Ascending aorta (tissue), 2 donors: ENCODE data around the gene NOTCH3. TPM values are rescaled to one million over a fixed set of nuclear protein-coding genes. Genes with fewer than 3 reads are reported as not detected.
A peak's percentile ranks its signal among the peaks of the same experiment; 100 is the strongest.

Experiments
- DNase-seq, 2 donors: peaks; one replicate each; pipeline ENCODE4 v3.0.0-alpha.2; 2019; ENCODE audit warnings: low spot score in 2 of 2
- H3K27ac ChIP-seq, 2 donors: fragments of 200-600 bp; sonication (generic); one replicate each; pipeline ENCODE4 v1.5.1; 2016 to 2017; ENCODE audit warnings: mild to moderate bottlenecking in 1 of 2
- H3K27me3 ChIP-seq: fragments of 200-600 bp; sonication (generic); one replicate; pipeline ENCODE4 v1.5.1; 2017
- H3K36me3 ChIP-seq, 2 donors: fragments of 200-600 bp; sonication (generic); one replicate each; pipeline ENCODE4 v1.5.1; 2016
- H3K4me1 ChIP-seq, 2 donors: fragments of 200-600 bp; sonication (generic); one replicate each; pipeline ENCODE4 v1.5.1; 2016 to 2017; ENCODE audit warnings: mild to moderate bottlenecking in 1 of 2
- H3K4me3 ChIP-seq, 2 donors: fragments of 200-600 bp; sonication (generic); one replicate each; pipeline ENCODE4 v1.5.1; 2016 to 2017; ENCODE audit warnings: mild to moderate bottlenecking in 1 of 2
- H3K9me3 ChIP-seq, 2 donors: fragments of 200-600 bp; sonication (generic); one replicate each; pipeline ENCODE4 v1.5.1; 2016
- intact Hi-C: fragments of 100-400 bp; cut with DNase I; formaldehyde crosslinking; loops from one replicate; pipeline ENCODE4 v1.15.1; 2023
- total RNA-seq: library from RNA; depleted of rRNA; stranded (reverse); fragments of >200 nt; gene quantifications from one replicate; pipeline ENCODE4 v1.1.0, GENCODE V29; 2016
- TF ChIP-seq, protein P1 (sequence below), 3 experiments: fragments of 200-600 bp in 2 of 3; fragments of 450-650 bp in 1 of 3; sonication (generic) in 2 of 3; IDR thresholded peaks; one replicate each; pipeline ENCODE4 v1.5.1; 2016 to 2019; ENCODE audit warnings: antibody characterized with exemption in 3 of 3, mild to moderate bottlenecking in 1 of 3, moderate library complexity in 1 of 3

The NOTCH3 gene
- total RNA-seq, 1 donor from 2014 or later: 524 TPM

- Histone ChIP-seq H3K27me3 (no peaks in the 10 kb centered on the region), H3K4me3 (no peak overlapping the region), H3K4me1 (peaks cover 3 to 12% of the 10 kb centered on the region in 2 donors), H3K9me3 (no peaks in the 10 kb centered on the region), H3K36me3 (peaks cover 39 to 41% of the 10 kb centered on the region in 2 donors), H3K27ac (peak overlapping the region; percentile 81 to 89)
- intact Hi-C loops: no loop called here
- TF ChIP-seq, protein P1, sequence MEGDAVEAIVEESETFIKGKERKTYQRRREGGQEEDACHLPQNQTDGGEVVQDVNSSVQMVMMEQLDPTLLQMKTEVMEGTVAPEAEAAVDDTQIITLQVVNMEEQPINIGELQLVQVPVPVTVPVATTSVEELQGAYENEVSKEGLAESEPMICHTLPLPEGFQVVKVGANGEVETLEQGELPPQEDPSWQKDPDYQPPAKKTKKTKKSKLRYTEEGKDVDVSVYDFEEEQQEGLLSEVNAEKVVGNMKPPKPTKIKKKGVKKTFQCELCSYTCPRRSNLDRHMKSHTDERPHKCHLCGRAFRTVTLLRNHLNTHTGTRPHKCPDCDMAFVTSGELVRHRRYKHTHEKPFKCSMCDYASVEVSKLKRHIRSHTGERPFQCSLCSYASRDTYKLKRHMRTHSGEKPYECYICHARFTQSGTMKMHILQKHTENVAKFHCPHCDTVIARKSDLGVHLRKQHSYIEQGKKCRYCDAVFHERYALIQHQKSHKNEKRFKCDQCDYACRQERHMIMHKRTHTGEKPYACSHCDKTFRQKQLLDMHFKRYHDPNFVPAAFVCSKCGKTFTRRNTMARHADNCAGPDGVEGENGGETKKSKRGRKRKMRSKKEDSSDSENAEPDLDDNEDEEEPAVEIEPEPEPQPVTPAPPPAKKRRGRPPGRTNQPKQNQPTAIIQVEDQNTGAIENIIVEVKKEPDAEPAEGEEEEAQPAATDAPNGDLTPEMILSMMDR (IDR thresholded peaks at IDR 0.05): no peak
- DNase-seq: no peak
These were observed 77.5 kb downstream of the NOTCH3 start for GRCh38 chr19:15123031-15123890.

DNA sequence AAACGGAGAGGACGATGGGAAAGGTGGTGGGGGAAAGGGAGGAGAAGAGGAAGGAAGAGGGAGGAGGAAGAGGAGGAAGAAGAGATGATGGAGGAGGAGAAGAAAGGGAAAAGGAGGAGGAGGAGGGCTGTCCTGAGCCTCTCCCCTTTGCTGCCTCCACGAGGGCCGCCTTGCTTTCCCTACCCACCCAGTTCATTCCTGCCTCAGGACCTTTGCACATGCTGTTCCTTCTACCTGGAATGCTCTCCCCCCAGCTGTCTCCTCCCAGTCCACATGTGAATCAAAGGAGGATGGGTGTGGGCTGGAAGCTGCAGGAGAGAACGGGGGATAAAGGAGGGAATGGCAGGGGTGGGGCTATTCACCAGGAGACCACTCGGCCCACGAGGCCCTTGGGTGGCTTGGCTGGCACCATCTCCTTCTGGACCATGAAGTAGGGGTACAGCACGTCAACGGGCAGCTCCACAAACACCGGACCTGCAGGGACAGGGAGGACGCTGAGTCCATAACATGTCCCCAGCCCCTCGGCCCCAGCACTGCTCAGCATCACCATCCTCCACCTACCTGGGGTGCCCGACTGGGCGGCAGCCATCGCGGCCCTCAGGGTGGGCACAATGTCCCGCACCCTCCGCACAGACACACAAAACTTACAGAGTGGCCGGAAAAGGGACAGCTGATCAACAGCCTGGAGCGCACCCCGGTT is 78.3 kb downstream of the NOTCH3 start:
- Histone ChIP-seq H3K4me1 (peaks cover 3 to 12% of the 10 kb centered on the region in 2 donors), H3K9me3 (no peaks in the 10 kb centered on the region), H3K27ac (no peak overlapping the region), H3K4me3 (no peak overlapping the region), H3K27me3 (no peaks in the 10 kb centered on the region), H3K36me3 (peaks cover 47 to 48% of the 10 kb centered on the region in 2 donors)
- intact Hi-C loops: no loop called here
- TF ChIP-seq, protein P1 (IDR thresholded peaks at IDR 0.05): no peak
- DNase-seq: no peak

GRCh38 chr19:15120135-15121026 is 80.4 kb downstream of the NOTCH3 start:
- DNase-seq: no peak
- intact Hi-C loops: no loop called here
- no peaks in the 10 kb centered on the region for H3K27me3 ChIP-seq
- no peaks in the 10 kb centered on the region for H3K9me3 ChIP-seq
- no peak overlapping the region for H3K27ac ChIP-seq
- H3K4me3 ChIP-seq: no peak overlapping the region
- H3K36me3 ChIP-seq: peaks cover 60 to 67% of the 10 kb centered on the region in 2 donors
- peaks cover 3 to 12% of the 10 kb centered on the region in 2 donors for H3K4me1 ChIP-seq
- TF ChIP-seq, protein P1 (IDR thresholded peaks at IDR 0.05): no peak

DNA sequence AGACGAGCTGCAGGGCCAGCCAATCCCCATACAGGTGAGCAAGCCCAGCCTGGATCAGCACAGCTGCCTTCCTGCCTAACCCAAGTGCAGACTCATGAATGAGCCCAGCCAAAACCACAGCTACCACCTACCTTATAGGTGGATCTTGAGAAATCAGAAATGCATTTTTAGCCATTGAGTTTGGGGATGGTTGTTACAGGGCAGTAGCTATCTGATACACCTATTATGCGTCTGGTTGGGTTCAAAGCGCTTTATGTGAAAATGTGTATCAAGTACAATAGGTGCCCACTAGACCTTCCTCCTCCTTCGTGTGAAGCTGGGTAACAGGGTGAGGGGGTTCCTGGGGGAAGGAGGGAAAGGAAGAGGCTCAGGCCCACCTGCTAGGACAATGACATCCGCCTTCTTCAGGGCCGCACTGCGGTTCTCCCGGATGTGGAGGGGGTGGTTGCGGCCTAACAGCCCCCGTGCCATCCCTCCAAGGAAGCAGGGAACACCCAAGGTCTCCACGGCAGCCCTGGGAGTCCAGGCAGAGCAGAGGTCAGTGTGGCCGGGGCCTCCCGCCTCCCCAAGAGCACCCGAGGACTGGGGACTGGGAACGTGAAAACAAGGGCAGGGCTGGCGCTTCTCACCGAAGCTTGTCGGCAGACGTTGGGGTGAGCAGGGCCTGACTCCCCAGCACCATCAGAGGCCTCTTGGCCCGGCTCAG is 81.9 kb downstream of the NOTCH3 start:
- intact Hi-C loops: no loop called here
- DNase-seq: no peak
- peaks cover 0 to 3% of the 10 kb centered on the region in 2 donors for H3K4me1 ChIP-seq
- H3K36me3 ChIP-seq: peaks cover 66 to 76% of the 10 kb centered on the region in 2 donors
- H3K27ac ChIP-seq: no peak overlapping the region
- H3K27me3 ChIP-seq: no peaks in the 10 kb centered on the region
- TF ChIP-seq, protein P1 (IDR thresholded peaks at IDR 0.05): no peak
- H3K9me3 ChIP-seq: no peaks in the 10 kb centered on the region
- H3K4me3 ChIP-seq: no peak overlapping the region

DNA sequence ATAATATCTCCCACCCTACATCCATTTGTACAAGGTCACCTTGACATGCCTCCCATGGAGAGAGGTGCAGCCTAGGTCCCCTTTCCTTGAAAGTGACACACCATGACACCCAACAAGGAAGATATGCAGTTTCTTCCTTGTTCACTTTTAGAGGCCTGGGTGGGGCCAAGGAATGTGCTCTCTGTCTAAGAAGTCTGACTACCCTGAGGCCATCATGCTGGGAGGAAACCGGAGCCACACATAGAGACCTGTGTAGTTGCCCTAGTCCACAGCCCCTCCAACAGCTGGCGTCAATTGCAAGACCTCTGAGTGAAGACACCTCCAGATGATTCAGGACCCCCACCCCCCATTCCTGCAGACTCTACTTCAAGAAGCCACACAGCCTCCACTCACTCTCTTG is 82.5 kb downstream of the NOTCH3 start:
- intact Hi-C loops: no loop called here
- no peaks in the 10 kb centered on the region for H3K4me1 ChIP-seq
- no peaks in the 10 kb centered on the region for H3K27me3 ChIP-seq
- no peak overlapping the region for H3K4me3 ChIP-seq
- no peaks in the 10 kb centered on the region for H3K9me3 ChIP-seq
- TF ChIP-seq, protein P1 (IDR thresholded peaks at IDR 0.05): no peak
- DNase-seq: no peak
- peaks cover 70 to 83% of the 10 kb centered on the region in 2 donors for H3K36me3 ChIP-seq
- H3K27ac ChIP-seq: no peak overlapping the region
